22Rv1 (cell line): ENCODE measurements around the gene UBN2.
"Not testable (repeated sequence)": the region's sequence is repeated elsewhere in the genome, so short reads cannot be mapped to it uniquely, and the experiment has no call there.

ENCODE experiments used
- ZFX ChIP-seq: fragments of 450-650 bp; IDR thresholded peaks from 2 replicates; pipeline ENCODE4 v1.6.1; 2017; ENCODE audit warnings: antibody characterized with exemption, borderline replicate concordance
- TF ChIP-seq, protein P1 (sequence below): fragments of 450-650 bp; IDR thresholded peaks from 2 replicates; pipeline ENCODE4 v1.5.1; 2017; ENCODE audit warnings: mild to moderate bottlenecking

DNA sequence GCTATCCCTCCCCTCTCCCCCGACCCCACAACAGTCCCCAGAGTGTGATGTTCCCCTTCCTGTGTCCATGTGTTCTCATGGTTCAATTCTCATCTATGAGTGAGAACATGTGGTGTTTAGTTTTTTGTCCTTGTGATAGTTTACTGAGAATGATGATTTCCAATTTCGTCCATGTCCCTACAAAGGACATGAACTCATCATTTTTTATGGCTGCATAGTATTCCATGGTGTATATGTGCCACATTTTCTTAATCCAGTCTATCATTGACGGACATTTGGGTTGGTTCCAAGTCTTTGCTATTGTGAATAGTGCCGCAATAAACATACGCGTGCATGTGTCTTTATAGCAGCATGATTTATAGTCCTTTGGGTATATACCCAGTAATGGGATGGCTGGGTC, 17.5 kb upstream of the UBN2 start:
- TF ChIP-seq, protein P1, sequence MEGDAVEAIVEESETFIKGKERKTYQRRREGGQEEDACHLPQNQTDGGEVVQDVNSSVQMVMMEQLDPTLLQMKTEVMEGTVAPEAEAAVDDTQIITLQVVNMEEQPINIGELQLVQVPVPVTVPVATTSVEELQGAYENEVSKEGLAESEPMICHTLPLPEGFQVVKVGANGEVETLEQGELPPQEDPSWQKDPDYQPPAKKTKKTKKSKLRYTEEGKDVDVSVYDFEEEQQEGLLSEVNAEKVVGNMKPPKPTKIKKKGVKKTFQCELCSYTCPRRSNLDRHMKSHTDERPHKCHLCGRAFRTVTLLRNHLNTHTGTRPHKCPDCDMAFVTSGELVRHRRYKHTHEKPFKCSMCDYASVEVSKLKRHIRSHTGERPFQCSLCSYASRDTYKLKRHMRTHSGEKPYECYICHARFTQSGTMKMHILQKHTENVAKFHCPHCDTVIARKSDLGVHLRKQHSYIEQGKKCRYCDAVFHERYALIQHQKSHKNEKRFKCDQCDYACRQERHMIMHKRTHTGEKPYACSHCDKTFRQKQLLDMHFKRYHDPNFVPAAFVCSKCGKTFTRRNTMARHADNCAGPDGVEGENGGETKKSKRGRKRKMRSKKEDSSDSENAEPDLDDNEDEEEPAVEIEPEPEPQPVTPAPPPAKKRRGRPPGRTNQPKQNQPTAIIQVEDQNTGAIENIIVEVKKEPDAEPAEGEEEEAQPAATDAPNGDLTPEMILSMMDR, result not testable (repeated sequence)
- TF ChIP-seq ZFX, result not testable (repeated sequence)
